Esophagus muscularis mucosa (tissue), 3 donors: ENCODE measurements around the gene LYPD6B.

Experiments
- CTCF ChIP-seq, 3 experiments: fragments of 200-600 bp in 2 of 3; fragments of 450-650 bp in 1 of 3; sonication (generic) in 2 of 3; IDR thresholded peaks; one replicate each; pipeline ENCODE4 v1.5.1; 2017 to 2019; ENCODE audit warnings: antibody characterized with exemption in 3 of 3, mild to moderate bottlenecking in 2 of 3, moderate library complexity in 1 of 3
- EP300 ChIP-seq: sonication (generic); formaldehyde crosslinking; IDR thresholded peaks from one replicate; pipeline ENCODE4 v1.6.1; 2017; ENCODE audit warnings: antibody characterized with exemption

DNA sequence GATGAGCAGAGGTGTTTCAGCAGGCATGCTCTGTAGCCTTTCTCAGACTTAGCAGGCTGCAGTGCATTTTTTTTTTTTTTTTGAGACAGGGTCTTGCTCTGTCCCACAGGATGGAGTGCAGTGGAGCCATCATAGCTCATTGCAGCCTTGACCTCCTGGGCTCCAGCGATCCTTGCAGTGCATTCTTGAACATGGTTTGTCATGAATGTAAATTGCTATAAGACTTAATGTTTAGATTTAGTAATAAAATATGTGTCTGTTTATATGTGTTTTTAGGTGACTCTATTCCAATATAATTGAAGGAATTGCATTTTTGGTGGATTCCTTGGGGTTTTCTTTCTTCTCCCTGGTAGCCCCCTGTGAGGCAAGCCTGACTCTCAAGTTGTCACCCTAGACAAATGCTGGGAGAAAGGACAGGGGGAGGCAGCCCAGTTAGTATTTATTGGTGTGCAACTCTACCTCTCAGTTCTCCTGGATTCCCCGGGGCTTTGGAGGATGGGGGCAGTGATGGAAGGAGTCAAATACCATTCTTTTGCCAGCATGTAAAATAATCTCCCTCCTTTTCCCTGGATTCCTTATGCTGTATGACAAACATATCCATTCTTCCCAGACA lies 22.7 kb downstream of the LYPD6B start:
- TF ChIP-seq CTCF (IDR thresholded peaks at IDR 0.05) = no peak
- no peak for TF ChIP-seq EP300
